Type B pancreatic cell (in vitro differentiated cells): ENCODE results near the gene SPATA6. TPM values are rescaled to one million over a fixed set of nuclear protein-coding genes. Genes with fewer than 3 reads are reported as not detected.

ENCODE experiments used
- DNase-seq: peaks from one replicate; pipeline ENCODE4 v3.0.0; 2021; ENCODE audit warnings: mixed read lengths; ENCODE audit not compliant: unreplicated experiment; ENCODE audit errors: extremely low spot score
- H3K27ac Mint-ChIP-seq: 2 replicates; pipeline ENCODE4 v1.8.0; 2021; ENCODE audit warnings: mild to moderate bottlenecking, mixed read lengths
- H3K27me3 Mint-ChIP-seq: 2 replicates; pipeline ENCODE4 v1.8.0; 2021; ENCODE audit warnings: mixed read lengths
- H3K36me3 Mint-ChIP-seq: 2 replicates; pipeline ENCODE4 v1.8.0; 2021; ENCODE audit warnings: mixed read lengths
- H3K4me1 Mint-ChIP-seq: one replicate; pipeline ENCODE4 v1.8.0; 2021; ENCODE audit warnings: mixed read lengths; ENCODE audit not compliant: unreplicated experiment
- H3K4me3 Mint-ChIP-seq: 2 replicates; pipeline ENCODE4 v1.8.0; 2021; ENCODE audit warnings: mild to moderate bottlenecking, mixed read lengths
- H3K9me3 Mint-ChIP-seq: 2 replicates; pipeline ENCODE4 v1.8.0; 2021; ENCODE audit warnings: mixed read lengths
- CTCF ChIP-seq: fragments of 200-600 bp; sonication (generic); conservative IDR thresholded peaks from 2 replicates; pipeline ENCODE4 v1.5.0; 2021; ENCODE audit warnings: antibody characterized with exemption, mild to moderate bottlenecking
- total RNA-seq: library from RNA; stranded (reverse); gene quantifications from 2 replicates; pipeline ENCODE4 v1.2.1, GENCODE V29; 2021; ENCODE audit warnings: low replicate concordance

The SPATA6 gene
- total RNA-seq, 1 donor from 2014 or later: 23.5 TPM

- DNase-seq: no peak
- no peak overlapping the region for H3K4me3 Mint-ChIP-seq
- H3K27ac Mint-ChIP-seq: no peak overlapping the region
- peaks cover 25% of the 10 kb centered on the region for H3K36me3 Mint-ChIP-seq
- no peaks in the 10 kb centered on the region for H3K27me3 Mint-ChIP-seq
- no peaks in the 10 kb centered on the region for H3K4me1 Mint-ChIP-seq
- no peak for TF ChIP-seq CTCF
- H3K9me3 Mint-ChIP-seq: peaks cover 15% of the 10 kb centered on the region
Observed at GRCh38 chr1:48371598-48371997, 100.4 kb downstream of the SPATA6 start.

- DNase-seq: no peak
- no peaks in the 10 kb centered on the region for H3K4me1 Mint-ChIP-seq
- no peak overlapping the region for H3K27ac Mint-ChIP-seq
- no peaks in the 10 kb centered on the region for H3K9me3 Mint-ChIP-seq
- H3K36me3 Mint-ChIP-seq: no peaks in the 10 kb centered on the region
- TF ChIP-seq CTCF: no peak
- H3K27me3 Mint-ChIP-seq: no peaks in the 10 kb centered on the region
- H3K4me3 Mint-ChIP-seq: no peak overlapping the region
Observed at GRCh38 chr1:48362901-48363300, 109.1 kb downstream of the SPATA6 start.

GRCh38 chr1:48356901-48357300 lies 115.1 kb downstream of the SPATA6 start:
- Mint-ChIP-seq H3K36me3 (peaks cover 3% of the 10 kb centered on the region), H3K27me3 (no peaks in the 10 kb centered on the region), H3K9me3 (no peaks in the 10 kb centered on the region), H3K4me3 (no peak overlapping the region), H3K27ac (no peak overlapping the region), H3K4me1 (no peaks in the 10 kb centered on the region)
- DNase-seq: no peak
- no peak for TF ChIP-seq CTCF

GRCh38 chr1:48344373-48344772 lies 127.6 kb downstream of the SPATA6 start:
- no peaks in the 10 kb centered on the region for H3K27me3 Mint-ChIP-seq
- no peak overlapping the region for H3K4me3 Mint-ChIP-seq
- H3K9me3 Mint-ChIP-seq: peaks cover 12% of the 10 kb centered on the region
- H3K27ac Mint-ChIP-seq: no peak overlapping the region
- no peak for DNase-seq
- no peaks in the 10 kb centered on the region for H3K36me3 Mint-ChIP-seq
- TF ChIP-seq CTCF: no peak
- H3K4me1 Mint-ChIP-seq: no peaks in the 10 kb centered on the region

- Mint-ChIP-seq H3K4me1 (no peaks in the 10 kb centered on the region), H3K27me3 (no peaks in the 10 kb centered on the region), H3K27ac (no peak overlapping the region), H3K36me3 (no peaks in the 10 kb centered on the region), H3K9me3 (peaks cover 12% of the 10 kb centered on the region), H3K4me3 (no peak overlapping the region)
- TF ChIP-seq CTCF: no peak
- no peak for DNase-seq
Observed at GRCh38 chr1:48341221-48341620, 130.8 kb downstream of the SPATA6 start.

GRCh38 chr1:48338257-48338656 lies 133.7 kb downstream of the SPATA6 start:
- H3K4me3 Mint-ChIP-seq: no peak overlapping the region
- TF ChIP-seq CTCF: no peak
- H3K27me3 Mint-ChIP-seq: no peaks in the 10 kb centered on the region

More at GRCh38 chr1:48338257-48338656, 133.7 kb downstream of the SPATA6 start:
- Mint-ChIP-seq H3K27ac (no peak overlapping the region), H3K36me3 (peaks cover 9% of the 10 kb centered on the region), H3K4me1 (no peaks in the 10 kb centered on the region), H3K9me3 (peaks cover 4% of the 10 kb centered on the region)
- no peak for DNase-seq
